Stimulated activated CD8-positive, alpha-beta memory T cell treated with anti-CD3 and anti-CD28 coated beads, Interleukin-7, amount 100 ng/mL, for 1 hour (primary cell): ENCODE results near the gene MEIG1.
"Not testable (repeated sequence)": the region's sequence is repeated elsewhere in the genome, so short reads cannot be mapped to it uniquely, and the experiment has no call there.

Source experiments
- DNase-seq, 2 donors: peaks; one replicate each; pipeline ENCODE4 v3.0.0-alpha.2; 2020; ENCODE audit warnings: low read depth in 2 of 2

MEIG1 gene

GRCh38 chr10:14959221-14960057 is at the start of gene MEIG1:
Gene MEIG1, plus strand, starts transcription at chr10:14959388. Its CDS starts 7,081 bp downstream, at chr10:14966469.
- DNase-seq = peak; percentile 90 to 93

GRCh38 chr10:14910953-14911352 is 48.2 kb upstream of the MEIG1 start:
- DNase-seq = no peak

- DNase-seq = no peak
Measured at GRCh38 chr10:14911801-14912200, 47.4 kb upstream of the MEIG1 start.

GRCh38 chr10:14916600-14916999 is 42.6 kb upstream of the MEIG1 start:
- DNase-seq = no peak

GRCh38 chr10:14917827-14918226 is 41.4 kb upstream of the MEIG1 start:
- DNase-seq = no peak

- no peak for DNase-seq
Measured at GRCh38 chr10:14918964-14919363, 40.2 kb upstream of the MEIG1 start.

GRCh38 chr10:14924013-14924412 is 35.2 kb upstream of the MEIG1 start:
- DNase-seq = no peak

GRCh38 chr10:14925268-14925667 is 33.9 kb upstream of the MEIG1 start:
- DNase-seq = no peak

- no peak for DNase-seq
Measured at GRCh38 chr10:14926061-14926470, 33.1 kb upstream of the MEIG1 start.

- DNase-seq = no peak
Measured at GRCh38 chr10:14926722-14927416, 32.3 kb upstream of the MEIG1 start.

GRCh38 chr10:14930610-14931009 is 28.6 kb upstream of the MEIG1 start:
- no peak for DNase-seq

GRCh38 chr10:14936584-14936983 is 22.6 kb upstream of the MEIG1 start:
- no peak for DNase-seq

- DNase-seq = not testable (repeated sequence)
Measured at GRCh38 chr10:14938971-14939370, 20.2 kb upstream of the MEIG1 start.

GRCh38 chr10:14942147-14942949 is 16.8 kb upstream of the MEIG1 start:
- DNase-seq = not testable (repeated sequence)

GRCh38 chr10:14942950-14943338 is 16.2 kb upstream of the MEIG1 start:
- DNase-seq = not testable (repeated sequence)

GRCh38 chr10:14945108-14945507 is 14.1 kb upstream of the MEIG1 start:
- DNase-seq = no peak

GRCh38 chr10:14947268-14947667 is 11.9 kb upstream of the MEIG1 start:
- DNase-seq = no peak

- no peak for DNase-seq
Measured at GRCh38 chr10:14949291-14949690, 9.9 kb upstream of the MEIG1 start.

- DNase-seq = no peak
Measured at GRCh38 chr10:14952851-14953423, 6.3 kb upstream of the MEIG1 start.

- DNase-seq = no peak
Measured at GRCh38 chr10:14953424-14954000, 5.7 kb upstream of the MEIG1 start.

GRCh38 chr10:14954001-14954770 is 5.0 kb upstream of the MEIG1 start, which contains the start of gene DCLRE1C:
Gene DCLRE1C, minus strand, starts transcription at chr10:14954096. Its CDS starts 86 bp downstream, at chr10:14954010.
- DNase-seq = peak; percentile 72 to 76
